IMR-90 (cell line): Measurements from ENCODE around the gene HSPB6. TPM values are rescaled to one million over a fixed set of nuclear protein-coding genes. Genes with fewer than 3 reads are reported as not detected.

Experiments used
- ATAC-seq: fragments of 200-7000 bp; cut with Tn5 transposase; 2 replicates; pipeline ENCODE4 v1.9.1; 2020; ENCODE audit warnings: low read depth, mild to moderate bottlenecking, moderate library complexity
- Bru-seq: library from RNA; stranded (reverse); fragments of 400-500 nt; gene quantifications from one replicate; lab custom pipeline; 2021; lab: Mats Ljungman, UMichigan
- BruChase-seq, 2 experiments: library from RNA; stranded (reverse); fragments of 400-500 nt; gene quantifications; one replicate each; lab custom pipeline; 2021; lab: Mats Ljungman, UMichigan
- BruUV-seq: library from RNA; stranded (reverse); fragments of 400-500 nt; replicated peaks from 2 replicates; lab custom pipeline; 2021; lab: Mats Ljungman, UMichigan
- CTCF ChIA-PET: fragments of 300-600 bp; formaldehyde crosslinking; extraction: SDS; loops from one replicate; lab custom pipeline; 2021; ENCODE audit warnings: antibody characterized with exemption; lab: Yijun Ruan, JAX
- POLR2A ChIA-PET: fragments of 300-600 bp; sonication (Branson Sonifier 250); formaldehyde crosslinking; loops from one replicate; lab custom pipeline; 2022; ENCODE audit warnings: antibody characterized with exemption; ENCODE audit not compliant: unreplicated experiment; lab: Charles Lee
- DNase-seq: peaks from one replicate; pipeline ENCODE4 v3.0.0; 2013
- H2AFZ ChIP-seq: replicated peaks from 2 replicates; pipeline ENCODE3; 2013; ENCODE audit warnings: low read length, mild to moderate bottlenecking; ENCODE audit not compliant: poor library complexity
- H2AK5ac ChIP-seq: 2 replicates; pipeline ENCODE4 v1.6.1; 2013; ENCODE audit warnings: low read depth, low read length, inconsistent platforms
- H2AK9ac ChIP-seq: replicated peaks from 2 replicates; pipeline ENCODE3; 2013; ENCODE audit warnings: mild to moderate bottlenecking, low read depth, low read length, moderate library complexity; ENCODE audit not compliant: poor library complexity
- H2BK120ac ChIP-seq: 2 replicates; pipeline ENCODE4 v1.6.1; 2013; ENCODE audit warnings: low read depth, low read length, inconsistent platforms
- H2BK15ac ChIP-seq: 3 replicates; pipeline ENCODE4 v1.6.1; 2013; ENCODE audit warnings: low read depth, low read length, inconsistent platforms
- H2BK20ac ChIP-seq: 2 replicates; pipeline ENCODE4 v1.6.1; 2013; ENCODE audit warnings: low read depth, mild to moderate bottlenecking, inconsistent platforms, low read length, moderate library complexity
- H2BK5ac ChIP-seq: 2 replicates; pipeline ENCODE4 v1.6.1; 2013; ENCODE audit warnings: mild to moderate bottlenecking, low read depth, low read length, inconsistent platforms; ENCODE audit not compliant: poor library complexity, severe bottlenecking
- H3K14ac ChIP-seq: replicated peaks from 2 replicates; pipeline ENCODE4 v1.6.1; 2013; ENCODE audit warnings: low read depth, low read length, inconsistent platforms
- H3K18ac ChIP-seq: 2 replicates; pipeline ENCODE4 v1.6.1; 2013; ENCODE audit warnings: low read depth, low read length, control low read depth
- H3K23ac ChIP-seq: 2 replicates; pipeline ENCODE4 v1.6.1; 2013; ENCODE audit warnings: low read depth, low read length, inconsistent platforms
- H3K27ac ChIP-seq: 2 replicates; pipeline ENCODE4 v1.5.1; 2013; ENCODE audit warnings: mild to moderate bottlenecking, control low read depth, low read length; ENCODE audit not compliant: insufficient read depth
- H3K27me3 ChIP-seq: 2 replicates; pipeline ENCODE4 v1.6.1; 2013; ENCODE audit warnings: low read length; ENCODE audit not compliant: control insufficient read depth, insufficient read depth
- H3K36me3 ChIP-seq: 2 replicates; pipeline ENCODE4 v1.6.1; 2013; ENCODE audit warnings: low read length, mixed read lengths; ENCODE audit not compliant: control insufficient read depth, insufficient read depth
- H3K4ac ChIP-seq: 2 replicates; pipeline ENCODE4 v1.6.1; 2013; ENCODE audit warnings: low read depth, low read length, inconsistent platforms
- H3K4me1 ChIP-seq: 2 replicates; pipeline ENCODE4 v1.6.1; 2013; ENCODE audit warnings: low read length, mixed read lengths; ENCODE audit not compliant: control insufficient read depth, insufficient read depth
- H3K4me2 ChIP-seq: 2 replicates; pipeline ENCODE4 v1.6.1; 2013; ENCODE audit warnings: low read depth, mild to moderate bottlenecking, control low read depth, low read length, moderate library complexity
- H3K4me3 ChIP-seq: 2 replicates; pipeline ENCODE4 v1.5.1; 2013; ENCODE audit warnings: low read depth, mild to moderate bottlenecking, control low read depth, low read length, moderate library complexity; ENCODE audit not compliant: insufficient read depth
- H3K56ac ChIP-seq: 2 replicates; pipeline ENCODE4 v1.6.1; 2013; ENCODE audit warnings: low read length, inconsistent platforms; ENCODE audit not compliant: insufficient read depth; ENCODE audit errors: extremely low read depth
- H3K79me1 ChIP-seq, 2 experiments: 2 replicates each; pipeline ENCODE4 v1.6.1; 2013; ENCODE audit warnings: low read length in 2 of 2, inconsistent platforms in 1 of 2, low read depth in 1 of 2
- H3K9ac ChIP-seq: 2 replicates; pipeline ENCODE4 v1.6.1; 2013; ENCODE audit warnings: low read depth, low read length, control low read depth
- H3K9me1 ChIP-seq: 2 replicates; pipeline ENCODE4 v1.6.1; 2013; ENCODE audit warnings: low read length, inconsistent platforms; ENCODE audit not compliant: insufficient read depth
- H3K9me3 ChIP-seq: 2 replicates; pipeline ENCODE4 v1.6.1; 2013; ENCODE audit warnings: low read length; ENCODE audit not compliant: control insufficient read depth, insufficient read depth
- H4K20me1 ChIP-seq: 2 replicates; pipeline ENCODE4 v1.6.1; 2013; ENCODE audit warnings: low read length, inconsistent platforms; ENCODE audit not compliant: insufficient read depth
- H4K5ac ChIP-seq: 2 replicates; pipeline ENCODE4 v1.6.1; 2013; ENCODE audit warnings: mild to moderate bottlenecking, low read depth, low read length, control low read depth
- H4K8ac ChIP-seq, 2 experiments: 2 replicates each; pipeline ENCODE4 v1.6.1; 2013; ENCODE audit warnings: low read depth in 2 of 2, low read length in 2 of 2, control low read depth in 1 of 2, inconsistent platforms in 1 of 2
- H4K91ac ChIP-seq: 2 replicates; pipeline ENCODE4 v1.6.1; 2013; ENCODE audit warnings: low read depth, low read length, inconsistent platforms; ENCODE audit not compliant: insufficient read depth
- BHLHE40 ChIP-seq: fragments of 150-350 bp; IDR thresholded peaks from 2 replicates; pipeline ENCODE4 v1.6.1; 2016; ENCODE audit warnings: mild to moderate bottlenecking, low read depth, low read length
- MAZ ChIP-seq: IDR thresholded peaks from 2 replicates; pipeline ENCODE4 v1.6.1; 2012; ENCODE audit warnings: low read depth, mild to moderate bottlenecking, low read length, improper control_type of control experiment, moderate library complexity, borderline replicate concordance
- NFE2L2 ChIP-seq: fragments of 150-350 bp; IDR thresholded peaks from 2 replicates; pipeline ENCODE4 v1.6.1; 2016; ENCODE audit warnings: low read depth, mild to moderate bottlenecking, low read length
- POLR2A ChIP-seq: IDR thresholded peaks from 2 replicates; pipeline ENCODE4 v1.6.1; 2012; ENCODE audit warnings: mild to moderate bottlenecking, low read depth, low read length
- WGBS, 2 experiments: methylation state at CpG; one replicate each; pipeline versions ENCODE4 v1.1.5 to v1.1.7; 2013; ENCODE audit warnings: missing lambda C conversion rate in 2 of 2; ENCODE audit not compliant: insufficient read length in 1 of 2; ENCODE audit errors: extremely low coverage in 2 of 2; 5-methylcytosine and 5-hydroxymethylcytosine counted together
- dilution Hi-C: fragments of 300-500 bp; cut with HindIII; formaldehyde crosslinking; loops from one replicate; pipeline ENCODE4 v1.14.3; 2018; ENCODE audit warnings: low sequenced_read_pairs; ENCODE audit not compliant: unreplicated experiment
- in situ Hi-C: fragments of 300-500 bp; cut with MboI; formaldehyde crosslinking; loops from 3 replicates; pipeline ENCODE4 v1.14.3; 2019; ENCODE audit warnings: low sequenced_read_pairs, inconsistent platforms, mixed read lengths
- intact Hi-C: fragments of 100-400 bp; cut with micrococcal nuclease; formaldehyde crosslinking; loops from 2 replicates; pipeline ENCODE4 v1.10.0; 2022
- long read RNA-seq: library from polyadenylated mRNA; unstranded; transcript quantifications from one replicate; pipeline ENCODE4 v2.0.0, GENCODE V29; 2021; ENCODE audit not compliant: unreplicated experiment
- polyA plus RNA-seq, 3 experiments: library from polyadenylated mRNA; depleted of rRNA; stranded (reverse); fragments of >200 nt; gene quantifications; 2 replicates each; pipeline ENCODE4 v1.2.3, GENCODE V29; 2012; ENCODE audit warnings: low replicate concordance in 1 of 3
- total RNA-seq: library from RNA; depleted of rRNA; stranded (reverse); fragments of >200 nt; gene quantifications from 2 replicates; pipeline ENCODE4 v1.2.3, GENCODE V29; 2012; rRNA removed

The HSPB6 gene
- total RNA-seq (5.7 and 6.9 TPM in 2 replicates), polyA plus RNA-seq (2012; rRNA removed) (188 and 206 TPM in 2 replicates), Bru-seq, nascent RNA (percentile 96 among the genes with signal in this experiment), BruChase-seq, experiment 1, labeled RNA remaining after a 6-hour chase (percentile 97 among the genes with signal in this experiment), BruChase-seq, experiment 2, labeled RNA remaining after a 2-hour chase (percentile 95 among the genes with signal in this experiment)
- polyA plus RNA-seq (2012; cell fraction: cytosol; rRNA removed) = 289 and 477 TPM in 2 replicates
- 108 and 164 TPM in 2 replicates for polyA plus RNA-seq (2012; cell fraction: nucleus; rRNA removed; ENCODE audit: low replicate concordance)
- long read RNA-seq, transcript HSPB6-201 (3 exons, 1,457 nt) = major isoform, 23 of 33 reads
- long read RNA-seq, partial matches to known transcripts = 0 of 33 reads
- long read RNA-seq, other reads (novel, unspliced or antisense) = 10 of 33 reads

- H4K20me1 ChIP-seq = peaks cover 6% of the 10 kb centered on the region; the same call in 1 of the 2 replicates
- no TSS peak for BruUV-seq
- in situ Hi-C loops (no loop called here), dilution Hi-C loops (no loop called here), intact Hi-C loops (loop anchor here (5.0 kb wide), 1 partner anchor 176 kb away; no protein-coding TSS in a partner anchor)
- TF ChIP-seq POLR2A = peak; percentile 87
- TF ChIP-seq NFE2L2 = peak; percentile 39
- TF ChIP-seq BHLHE40 = no peak
- no peak for TF ChIP-seq MAZ
- peaks cover 20% of the 10 kb centered on the region; the same call in 1 of the 2 replicates for H3K9me1 ChIP-seq
- peak within 1 kb of the TSS; percentile 43; the same call in 1 of the 2 replicates for H2BK20ac ChIP-seq
- H3K4me2 ChIP-seq = peak within 1 kb of the TSS; percentile 93
- H3K36me3 ChIP-seq = peaks cover 33% of the 10 kb centered on the region
- H2AK9ac ChIP-seq = peak within 1 kb of the TSS; percentile 95
- ChIA-PET CTCF (interaction anchor here (0.6 kb wide), 1 partner anchor 175 kb away, joined by 3 read pairs; no protein-coding TSS in a partner anchor), POLR2A (interaction anchor here (0.6 to 1.0 kb wide), 2 partner anchors 9 to 488 kb away, joined by 4 to 5 read pairs; partner anchors contain the start of gene LIN37)
- peak within 1 kb of the TSS; percentile 89 for H4K5ac ChIP-seq
- ATAC-seq (peak; percentile 26), DNase-seq (peak; percentile 72)
- peaks cover 13% of the 10 kb centered on the region for H3K4me1 ChIP-seq
- peak within 1 kb of the TSS; percentile 97 for H3K27ac ChIP-seq
- WGBS, 2 experiments = 5% methylated on average over 24 of the region's 52 CpGs; no CpG with 5 or more reads in 1 of the 2 experiments
- peak within 1 kb of the TSS; percentile 88 for H3K14ac ChIP-seq
- peak within 1 kb of the TSS; percentile 90 for H3K9ac ChIP-seq
- peak within 1 kb of the TSS; percentile 94 for H3K23ac ChIP-seq
- peak within 1 kb of the TSS; percentile 91 for H3K4ac ChIP-seq
- peak within 1 kb of the TSS; percentile 74 for H3K18ac ChIP-seq
- peak within 1 kb of the TSS; percentile 50 for H3K4me3 ChIP-seq
- H2BK5ac ChIP-seq = peak within 1 kb of the TSS; percentile 96
- peak within 1 kb of the TSS; percentile 84 for H3K56ac ChIP-seq
- H3K79me1 ChIP-seq = peaks cover 35 to 68% of the 10 kb centered on the region in 2 experiments
- peak within 1 kb of the TSS; percentile 96 for H2AFZ ChIP-seq
- H3K27me3 ChIP-seq = no peaks in the 10 kb centered on the region
- H2AK5ac ChIP-seq = peak within 1 kb of the TSS; percentile 91
- H4K91ac ChIP-seq = peak within 1 kb of the TSS; percentile 92
- no peaks in the 10 kb centered on the region for H3K9me3 ChIP-seq
- peak within 1 kb of the TSS; percentile 92 for H2BK120ac ChIP-seq
- H4K8ac ChIP-seq = peak within 1 kb of the TSS; percentile 78 to 94
- H2BK15ac ChIP-seq = peak within 1 kb of the TSS; percentile 59; the same call in 1 of the 3 replicates
Measured at GRCh38 chr19:35756377-35757230, at the start of gene HSPB6. Gene HSPB6, minus strand, starts transcription at chr19:35757029. Its CDS starts 21 bp downstream, at chr19:35757008.
